GM21825 (cell line): ENCODE results near the gene SPEM3.
A peak's percentile ranks its signal among the peaks of the same experiment; 100 is the strongest.

ENCODE experiments used
- ATAC-seq: cut with Tn5 transposase; IDR thresholded peaks from one replicate; pipeline ENCODE4 v1.9.1; 2021; ENCODE audit warnings: mild to moderate bottlenecking, moderate library complexity; ENCODE audit not compliant: unreplicated experiment

Gene SPEM3

DNA sequence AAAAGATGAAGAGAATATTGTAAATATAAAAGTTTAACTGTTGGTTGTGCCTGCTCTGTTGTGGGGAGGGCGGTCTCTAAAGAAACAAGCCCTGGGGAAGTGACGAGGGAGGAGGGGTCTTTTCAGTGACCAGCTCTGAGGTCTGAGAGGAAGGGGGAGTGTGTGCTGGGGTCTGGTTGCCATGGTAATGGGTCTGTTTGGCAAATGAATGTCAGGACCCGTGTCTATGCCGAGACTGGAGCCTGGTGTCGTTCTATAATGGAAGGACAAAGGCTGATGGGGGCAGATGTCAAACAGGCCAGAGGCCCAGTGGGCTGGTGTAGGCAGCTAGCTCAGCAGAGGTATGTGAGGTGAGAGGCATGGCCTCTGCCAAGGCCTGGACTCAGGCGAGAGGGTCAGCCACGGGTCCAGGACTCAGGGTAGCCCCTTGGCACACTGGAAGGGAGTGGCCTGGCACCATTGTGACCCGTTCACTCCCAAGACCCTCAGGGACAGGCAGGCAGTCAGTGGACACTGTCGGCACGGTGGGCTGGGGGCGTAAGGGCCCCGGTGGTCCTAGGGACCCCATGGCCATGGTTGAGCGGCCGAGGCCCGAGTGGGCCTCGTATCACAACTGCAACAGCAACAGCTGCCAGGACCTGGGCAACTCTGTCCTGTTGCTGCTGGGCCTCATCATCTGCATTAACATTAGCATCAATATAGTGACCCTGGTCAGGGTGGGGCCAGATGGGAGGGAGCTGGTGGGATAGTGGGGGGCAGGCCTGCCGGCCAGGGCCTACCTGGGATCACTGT lies 8.6 kb upstream of the SPEM3 start, which contains the start of gene SPEM1:
SPEM1 (plus strand) TSS at position 506 of the 792 bp plus-strand sequence; CDS start at position 567, 61 bp downstream.
- ATAC-seq = no peak

DNA sequence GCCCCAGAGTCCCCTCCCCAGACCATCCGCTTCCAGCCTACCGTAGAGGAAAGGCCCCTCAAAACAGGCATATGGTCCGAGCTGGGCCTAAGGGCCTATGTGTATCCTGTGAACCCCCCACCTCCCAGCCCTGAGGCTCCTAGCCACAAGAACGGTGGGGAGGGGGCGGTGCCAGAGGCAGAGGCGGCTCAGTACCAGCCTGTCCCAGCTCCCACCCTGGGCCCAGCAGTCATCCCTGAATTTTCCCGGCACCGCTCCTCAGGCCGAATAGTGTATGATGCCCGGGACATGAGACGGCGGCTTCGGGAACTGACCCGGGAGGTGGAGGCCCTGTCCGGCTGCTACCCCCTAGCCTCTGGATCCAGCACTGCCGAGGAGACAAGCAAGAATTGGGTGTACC lies 7.5 kb upstream of the SPEM3 start:
- ATAC-seq = no peak

- no peak for ATAC-seq
Measured at GRCh38 chr17:7423679-7424078, 5.0 kb upstream of the SPEM3 start.

GRCh38 chr17:7425316-7425715 lies 3.3 kb upstream of the SPEM3 start, which contains the start of gene SPEM2:
TSS of gene SPEM2 (plus strand) at chr17:7425616. CDS start at chr17:7425689, 73 bp downstream.
- no peak for ATAC-seq

DNA sequence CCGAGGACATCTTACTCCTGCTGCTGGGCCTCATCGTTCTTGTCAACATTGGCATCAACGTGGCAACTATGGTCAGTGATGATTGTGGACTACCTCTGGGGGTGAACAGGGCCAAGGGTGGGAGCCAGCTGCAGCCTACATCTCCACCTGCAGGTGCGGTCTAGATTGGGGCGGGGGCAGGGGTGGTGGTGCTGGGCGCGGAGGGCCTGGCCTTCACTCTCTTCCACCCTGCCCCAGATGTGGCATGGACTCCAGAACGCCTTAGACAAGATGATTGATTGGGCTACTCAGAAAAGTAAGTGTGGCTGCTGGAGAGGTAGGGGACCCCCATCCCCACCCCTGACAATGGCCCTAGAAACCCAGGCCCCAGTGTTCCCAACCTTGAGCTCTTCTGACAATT lies 2.9 kb upstream of the SPEM3 start:
- no peak for ATAC-seq

GRCh38 chr17:7426203-7426863 lies 2.3 kb upstream of the SPEM3 start:
- no peak for ATAC-seq

- no peak for ATAC-seq
Measured at GRCh38 chr17:7426896-7427489, 1.7 kb upstream of the SPEM3 start.

DNA sequence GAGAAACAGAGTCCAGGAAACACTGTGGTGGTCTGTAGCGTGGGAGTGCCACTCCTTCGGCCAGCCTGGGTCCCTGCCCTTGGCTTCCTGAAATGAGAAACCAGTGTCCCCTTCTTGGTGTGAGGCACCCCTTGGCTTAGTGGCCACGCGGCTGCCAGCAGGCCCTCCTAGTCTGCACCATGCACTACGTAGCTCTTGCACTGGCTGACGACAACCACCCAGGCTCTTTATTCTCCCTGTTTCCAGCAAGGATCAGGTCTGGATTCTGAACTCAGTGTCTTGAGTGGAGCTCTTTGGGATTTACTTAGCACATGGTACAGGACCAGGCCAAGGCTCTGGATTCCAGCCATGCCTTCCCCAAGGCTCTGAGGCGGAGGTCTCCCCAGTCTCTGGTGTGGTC lies 1.1 kb upstream of the SPEM3 start:
- ATAC-seq = no peak

GRCh38 chr17:7429722-7430121 lies 1.1 kb downstream of the SPEM3 start:
- no peak for ATAC-seq

- ATAC-seq = no peak
Measured at GRCh38 chr17:7431231-7431630, 2.6 kb downstream of the SPEM3 start.

DNA sequence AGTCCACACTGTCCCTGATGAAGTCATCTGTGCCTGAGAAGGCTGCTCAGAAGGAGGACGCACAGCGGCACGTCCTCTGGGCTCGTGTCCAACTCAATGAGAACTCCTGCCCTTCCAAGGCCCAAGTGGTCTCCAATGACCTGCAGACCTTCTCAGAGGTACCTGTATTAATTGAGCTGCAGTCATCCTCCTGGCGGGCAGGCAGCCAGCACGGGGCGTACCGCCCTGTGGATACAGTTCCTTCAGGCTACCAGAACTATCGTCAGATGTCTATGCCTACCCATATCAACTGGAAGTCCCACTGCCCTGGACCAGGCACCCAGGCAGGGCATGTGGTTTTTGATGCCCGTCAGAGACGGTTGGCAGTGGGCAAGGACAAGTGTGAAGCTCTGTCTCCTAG lies 3.6 kb downstream of the SPEM3 start:
- ATAC-seq = no peak

- ATAC-seq = peak; percentile 17
Measured at GRCh38 chr17:7435676-7436555, 7.3 kb downstream of the SPEM3 start.

- peak; percentile 28 for ATAC-seq
Measured at GRCh38 chr17:7436556-7437368, 8.1 kb downstream of the SPEM3 start.

DNA sequence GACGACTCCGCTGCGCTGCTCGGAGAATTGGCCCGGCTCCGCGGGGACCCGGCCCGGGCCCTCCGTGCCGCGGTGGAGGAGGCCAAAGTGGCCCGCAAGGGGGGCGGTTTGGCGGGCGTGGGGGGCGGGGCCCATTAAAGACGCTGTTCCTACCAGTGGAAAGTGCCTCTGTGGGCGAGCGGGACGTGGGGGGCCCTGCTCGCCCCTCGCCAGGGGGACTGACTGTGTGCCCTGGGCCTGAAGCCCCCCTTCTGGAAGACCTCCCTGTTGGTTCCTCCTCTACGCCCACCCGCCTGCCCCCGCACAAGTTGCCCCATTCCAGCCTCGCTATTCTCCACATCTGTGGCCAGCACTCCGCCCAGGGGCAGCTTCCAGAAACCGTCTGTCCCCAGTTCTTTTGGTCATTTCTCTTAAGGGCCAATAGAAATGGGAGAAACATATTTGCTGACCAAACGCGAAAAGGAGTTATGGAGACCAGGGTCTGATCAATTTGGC lies 8.8 kb downstream of the SPEM3 start:
- no peak for ATAC-seq

GRCh38 chr17:7437950-7438614 lies 9.4 kb downstream of the SPEM3 start:
- no peak for ATAC-seq

GRCh38 chr17:7438656-7439460 lies 10.2 kb downstream of the SPEM3 start:
- ATAC-seq = no peak

GRCh38 chr17:7439462-7440112 lies 10.9 kb downstream of the SPEM3 start, which contains the start of gene FGF11:
TSS of gene FGF11 (plus strand) at chr17:7439512. CDS start at chr17:7439621, 109 bp downstream.
- no peak for ATAC-seq
